D721Med (cell line): ENCODE measurements around the gene IFNGR1.

ENCODE experiments used
- DNase-seq: peaks from one replicate; pipeline ENCODE4 v3.0.0; 2011; ENCODE audit warnings: low spot score; ENCODE audit not compliant: insufficient read length
- FAIRE-seq: peaks from 2 replicates; lab custom pipeline; 2011; peaks lifted over from hg19 to GRCh38; lab: Jason Lieb, UNC
- CTCF ChIP-seq: IDR thresholded peaks from 2 replicates; pipeline ENCODE4 v1.5.1; 2012; ENCODE audit warnings: mild to moderate bottlenecking, control low read depth; ENCODE audit not compliant: insufficient read depth; ENCODE audit errors: missing control alignments

The IFNGR1 gene

GRCh38 chr6:137162692-137163306, 56.4 kb downstream of the IFNGR1 start:
- FAIRE-seq: no peak
- no peak for TF ChIP-seq CTCF
- no peak for DNase-seq

- TF ChIP-seq CTCF: no peak
- DNase-seq: no peak
- FAIRE-seq: no peak
Observed at GRCh38 chr6:137161949-137162348, 57.2 kb downstream of the IFNGR1 start.

GRCh38 chr6:137160763-137161162, 58.4 kb downstream of the IFNGR1 start:
- no peak for FAIRE-seq
- no peak for DNase-seq
- TF ChIP-seq CTCF: no peak

- TF ChIP-seq CTCF: no peak
- no peak for FAIRE-seq
- no peak for DNase-seq
Observed at GRCh38 chr6:137159912-137160311, 59.3 kb downstream of the IFNGR1 start.

- DNase-seq: no peak
- no peak for TF ChIP-seq CTCF
- no peak for FAIRE-seq
Observed at GRCh38 chr6:137157601-137158000, 61.6 kb downstream of the IFNGR1 start.

GRCh38 chr6:137156650-137157049, 62.5 kb downstream of the IFNGR1 start:
- DNase-seq (no peak), FAIRE-seq (no peak)
- no peak for TF ChIP-seq CTCF

- no peak for TF ChIP-seq CTCF
- no peak for FAIRE-seq
- no peak for DNase-seq
Observed at GRCh38 chr6:137155830-137156229, 63.4 kb downstream of the IFNGR1 start.
